HEK293T (cell line): ENCODE data around the gene SIGLEC14.

ENCODE experiments used
- ELF4 ChIP-seq: fragments of 450-650 bp; IDR thresholded peaks from 2 replicates; pipeline ENCODE4 v1.6.1; 2017; ENCODE audit warnings: antibody characterized with exemption
- FOXM1 ChIP-seq: fragments of 450-650 bp; IDR thresholded peaks from 2 replicates; pipeline ENCODE4 v1.6.1; 2017; ENCODE audit warnings: mild to moderate bottlenecking, borderline replicate concordance
- LEF1 ChIP-seq: fragments of 450-650 bp; IDR thresholded peaks from 2 replicates; pipeline ENCODE4 v1.6.1; 2017; ENCODE audit warnings: mild to moderate bottlenecking, borderline replicate concordance

DNA sequence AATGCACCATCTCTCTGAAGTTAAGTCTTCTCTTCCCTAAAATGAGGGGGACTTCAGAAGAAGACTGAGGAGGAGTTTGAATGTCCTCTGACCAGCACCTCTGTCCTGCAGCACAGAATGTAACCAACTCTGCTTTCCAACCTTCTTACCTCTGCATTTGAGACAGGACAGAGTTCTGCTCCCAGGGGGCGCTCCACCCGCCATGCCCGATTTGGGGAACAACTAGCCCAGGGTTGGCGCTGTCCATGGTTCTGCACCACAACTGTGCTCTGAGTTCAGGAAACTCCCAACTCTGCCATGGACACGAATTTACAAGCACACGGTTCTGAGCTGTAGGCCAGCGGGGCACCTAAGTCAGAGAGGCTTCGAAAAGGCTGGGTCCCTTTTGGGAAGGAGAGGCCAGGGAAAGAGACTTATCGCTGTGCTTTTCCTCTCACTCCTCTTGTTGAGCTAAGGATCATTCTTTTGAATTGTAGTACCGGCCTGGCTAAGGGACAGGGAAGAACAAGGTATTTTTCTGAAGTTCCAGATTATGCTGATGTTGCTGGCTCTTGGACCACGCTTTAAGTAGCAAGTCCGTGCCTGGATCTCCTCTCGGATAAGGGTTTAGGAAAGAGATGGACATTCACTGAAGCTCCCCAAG lies 38.6 kb downstream of the SIGLEC14 start:
- TF ChIP-seq LEF1 (no peak), FOXM1 (no peak), ELF4 (no peak)
